ENCODE data around the gene WIPF1.
"Not testable (repeated sequence)": the region's sequence is repeated elsewhere in the genome, so short reads cannot be mapped to it uniquely, and the experiment has no call there.

The WIPF1 gene

GRCh38 chr2:174571669-174572323 lies 25.8 kb downstream of the WIPF1 start:
- DNase-seq = no peak

- no peak for DNase-seq
Measured at GRCh38 chr2:174570318-174570958, 27.2 kb downstream of the WIPF1 start.

GRCh38 chr2:174569678-174570077 lies 27.9 kb downstream of the WIPF1 start:
- DNase-seq = no peak

- no peak for DNase-seq
Measured at GRCh38 chr2:174568425-174568824, 29.2 kb downstream of the WIPF1 start.

GRCh38 chr2:174566871-174567270 lies 30.7 kb downstream of the WIPF1 start:
- no peak for DNase-seq

GRCh38 chr2:174563530-174564282 lies 33.9 kb downstream of the WIPF1 start:
- no peak for DNase-seq

GRCh38 chr2:174561972-174562370 lies 35.6 kb downstream of the WIPF1 start:
- DNase-seq = no peak

- no peak for DNase-seq
Measured at GRCh38 chr2:174561283-174561971, 36.2 kb downstream of the WIPF1 start.

- DNase-seq = no peak
Measured at GRCh38 chr2:174560737-174561136, 36.9 kb downstream of the WIPF1 start.

- no peak for DNase-seq
Measured at GRCh38 chr2:174555998-174556397, 41.6 kb downstream of the WIPF1 start.

- DNase-seq = no peak
Measured at GRCh38 chr2:174554529-174555150, 43.0 kb downstream of the WIPF1 start.

GRCh38 chr2:174553811-174554493 lies 43.7 kb downstream of the WIPF1 start:
- no peak for DNase-seq

GRCh38 chr2:174552880-174553279 lies 44.7 kb downstream of the WIPF1 start:
- DNase-seq = no peak

- DNase-seq = no peak
Measured at GRCh38 chr2:174551697-174552096, 45.9 kb downstream of the WIPF1 start.

GRCh38 chr2:174548646-174549045 lies 49.0 kb downstream of the WIPF1 start:
- not testable (repeated sequence) for DNase-seq

- not testable (repeated sequence) for DNase-seq
Measured at GRCh38 chr2:174548021-174548420, 49.6 kb downstream of the WIPF1 start.

- no peak for DNase-seq
Measured at GRCh38 chr2:174546519-174547506, 50.8 kb downstream of the WIPF1 start.

- DNase-seq = no peak
Measured at GRCh38 chr2:174545240-174545639, 52.4 kb downstream of the WIPF1 start.

GRCh38 chr2:174544802-174545201 lies 52.8 kb downstream of the WIPF1 start:
- no peak for DNase-seq

- no peak for DNase-seq
Measured at GRCh38 chr2:174544156-174544555, 53.4 kb downstream of the WIPF1 start.

- no peak for DNase-seq
Measured at GRCh38 chr2:174540893-174541292, 56.7 kb downstream of the WIPF1 start.
